Sigmoid colon (tissue), 7 donors: Measurements from ENCODE around the gene CDH1. TPM values are rescaled to one million over a fixed set of nuclear protein-coding genes. Genes with fewer than 3 reads are reported as not detected.

Source experiments
- DNase-seq: peaks from one replicate; pipeline ENCODE4 v3.0.0-alpha.2; 2019
- H3K27ac ChIP-seq, 4 donors: fragments of 200-600 bp; sonication (generic); one replicate each; pipeline ENCODE4 v1.5.1; 2016 to 2019; ENCODE audit warnings: mild to moderate bottlenecking in 1 of 4
- H3K27me3 ChIP-seq, 3 donors: fragments of 200-600 bp; sonication (generic); one replicate each; pipeline ENCODE4 v1.5.1; 2019; ENCODE audit warnings: mild to moderate bottlenecking in 1 of 3
- H3K36me3 ChIP-seq, 4 donors: fragments of 200-600 bp; sonication (generic); one replicate each; pipeline ENCODE4 v1.5.1; 2016 to 2019
- H3K4me1 ChIP-seq, 4 donors: fragments of 200-600 bp; sonication (generic); one replicate each; pipeline ENCODE4 v1.5.1; 2017 to 2019
- H3K4me3 ChIP-seq, 4 donors: fragments of 200-600 bp; sonication (generic); one replicate each; pipeline ENCODE4 v1.5.1; 2017 to 2019; ENCODE audit warnings: mild to moderate bottlenecking in 2 of 4, moderate library complexity in 1 of 4
- H3K9me3 ChIP-seq, 4 donors: fragments of 200-600 bp in 3 of 4; sonication (generic) in 3 of 4; one replicate each; pipeline versions ENCODE4 v1.5.1 to v1.6.1; 2013 to 2019
- CTCF ChIP-seq, 4 experiments: fragments of 450-650 bp in 3 of 4; fragments of 200-600 bp in 1 of 4; IDR thresholded peaks; one replicate each; pipeline ENCODE4 v1.5.1; 2016 to 2019; ENCODE audit warnings: antibody characterized with exemption in 4 of 4, mild to moderate bottlenecking in 3 of 4, moderate library complexity in 2 of 4
- EP300 ChIP-seq, 4 donors: sonication (generic); formaldehyde crosslinking; IDR thresholded peaks; one replicate each; pipeline ENCODE4 v1.6.1; 2017; ENCODE audit warnings: antibody characterized with exemption in 4 of 4
- POLR2A ChIP-seq, 2 donors: fragments of 450-650 bp; IDR thresholded peaks; one replicate each; pipeline ENCODE4 v1.6.1; 2016; ENCODE audit warnings: antibody characterized with exemption in 2 of 2, mild to moderate bottlenecking in 2 of 2, moderate library complexity in 2 of 2
- POLR2AphosphoS5 ChIP-seq, 4 donors: sonication (generic); formaldehyde crosslinking; IDR thresholded peaks; one replicate each; pipeline ENCODE4 v1.6.1; 2017; ENCODE audit warnings: antibody characterized with exemption in 4 of 4
- WGBS, 2 donors: extraction: QIAGEN DNeasy Blood & Tissue Kit; methylation state at CpG; one replicate each; pipeline ENCODE4 v1.1.7; 2013; 5-methylcytosine and 5-hydroxymethylcytosine counted together
- intact Hi-C: fragments of 100-400 bp; cut with DNase I; formaldehyde crosslinking; loops from one replicate; pipeline ENCODE4 v1.15.1; 2023
- polyA plus RNA-seq, 3 donors: library from polyadenylated mRNA; stranded (reverse); fragments of 200-250 nt; gene quantifications; one replicate each; pipeline ENCODE4 v1.2.3, GENCODE V29; 2013
- total RNA-seq, 4 donors: library from RNA; depleted of rRNA; stranded (reverse); fragments of >200 nt; gene quantifications; one replicate each; pipeline ENCODE4 v1.1.0, GENCODE V29; 2016
- donor health status: healthy with polysubstance abuse.
- donor health status: Bipolar disorder and iron deficiency.
- donor health status: healthy.

The CDH1 gene
- total and polyA plus RNA-seq, 7 donors = 0.14 to 163 (median 15.4) TPM; not detected in 1

GRCh38 chr16:68772871-68773270 is 35.8 kb downstream of the CDH1 start:
- Histone ChIP-seq H3K36me3 (no peaks in the 10 kb centered on the region), H3K9me3 (no peaks in the 10 kb centered on the region), H3K4me3 (no peak overlapping the region), H3K27ac (no peak overlapping the region), H3K4me1 (no peaks in the 10 kb centered on the region), H3K27me3 (no peaks in the 10 kb centered on the region)
- intact Hi-C loops = no loop called here
- TF ChIP-seq CTCF (IDR thresholded peaks at IDR 0.05) (no peak), EP300 (IDR thresholded peaks at IDR 0.05) (no peak), POLR2AphosphoS5 (IDR thresholded peaks at IDR 0.05) (no peak), POLR2A (IDR thresholded peaks at IDR 0.05) (no peak)
- 95 to 97% methylated on average over 2 of the region's 2 CpGs for WGBS, 2 donors
- DNase-seq = no peak

GRCh38 chr16:68774982-68775634 is 38.0 kb downstream of the CDH1 start:
- H3K9me3 ChIP-seq = no peaks in the 10 kb centered on the region
- no peaks in the 10 kb centered on the region for H3K4me1 ChIP-seq
- H3K27me3 ChIP-seq = no peaks in the 10 kb centered on the region
- H3K27ac ChIP-seq = no peak overlapping the region
- TF ChIP-seq POLR2AphosphoS5 (IDR thresholded peaks at IDR 0.05) = no peak
- H3K4me3 ChIP-seq = no peak overlapping the region
- intact Hi-C loops = no loop called here
- no peak for DNase-seq
- H3K36me3 ChIP-seq = no peaks in the 10 kb centered on the region
- 75 to 83% methylated on average over 7 of the region's 7 CpGs for WGBS, 2 donors

GRCh38 chr16:68776821-68777485 is 39.9 kb downstream of the CDH1 start:
- TF ChIP-seq POLR2A (IDR thresholded peaks at IDR 0.05) (no peak), EP300 (IDR thresholded peaks at IDR 0.05) (no peak), CTCF (IDR thresholded peaks at IDR 0.05) (no peak), POLR2AphosphoS5 (IDR thresholded peaks at IDR 0.05) (no peak)
- H3K27ac ChIP-seq = no peak overlapping the region
- no peak for DNase-seq
- 63 to 86% methylated on average over 6 of the region's 6 CpGs for WGBS, 2 donors
- H3K27me3 ChIP-seq = no peaks in the 10 kb centered on the region
- intact Hi-C loops = no loop called here
- H3K36me3 ChIP-seq = no peaks in the 10 kb centered on the region
- no peak overlapping the region for H3K4me3 ChIP-seq
- no peaks in the 10 kb centered on the region for H3K4me1 ChIP-seq
- H3K9me3 ChIP-seq = no peaks in the 10 kb centered on the region

- 32 to 47% methylated on average over 6 of the region's 6 CpGs for WGBS, 2 donors
- Histone ChIP-seq H3K4me1 (no peaks in the 10 kb centered on the region), H3K27ac (no peak overlapping the region), H3K27me3 (no peaks in the 10 kb centered on the region), H3K4me3 (no peak overlapping the region), H3K9me3 (no peaks in the 10 kb centered on the region), H3K36me3 (no peaks in the 10 kb centered on the region)
- TF ChIP-seq EP300 (IDR thresholded peaks at IDR 0.05) (no peak), POLR2AphosphoS5 (IDR thresholded peaks at IDR 0.05) (no peak), POLR2A (IDR thresholded peaks at IDR 0.05) (no peak), CTCF (IDR thresholded peaks at IDR 0.05) (no peak)
- intact Hi-C loops = no loop called here
- no peak for DNase-seq
Measured at GRCh38 chr16:68778551-68779231, 41.6 kb downstream of the CDH1 start.

DNA sequence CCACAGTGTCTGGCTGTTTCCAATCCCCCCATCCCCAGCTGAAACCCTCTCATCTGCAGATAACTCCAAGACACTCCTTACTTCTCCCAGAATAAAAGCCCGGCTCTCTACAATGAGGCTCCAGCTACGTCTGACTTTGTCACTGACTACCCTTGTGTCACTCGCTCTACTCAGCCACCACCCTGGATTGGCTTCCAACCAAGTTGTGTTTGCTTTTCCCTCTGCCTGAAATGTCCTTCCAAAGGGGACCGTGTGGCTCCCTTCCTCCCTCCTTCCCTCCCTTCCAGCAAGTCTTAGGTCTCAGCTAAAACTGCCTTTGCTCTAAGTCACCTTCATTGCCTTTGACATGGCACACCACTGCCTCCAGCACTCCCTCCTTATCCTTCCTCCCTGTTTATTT is 42.8 kb downstream of the CDH1 start:
- Histone ChIP-seq H3K4me1 (no peaks in the 10 kb centered on the region), H3K9me3 (no peaks in the 10 kb centered on the region), H3K4me3 (no peak overlapping the region), H3K27ac (no peak overlapping the region), H3K36me3 (no peaks in the 10 kb centered on the region), H3K27me3 (no peaks in the 10 kb centered on the region)
- 25 to 69% methylated on average over 4 of the region's 4 CpGs for WGBS, 2 donors
- no peak for DNase-seq
- intact Hi-C loops = no loop called here
- TF ChIP-seq POLR2A (IDR thresholded peaks at IDR 0.05) (no peak), POLR2AphosphoS5 (IDR thresholded peaks at IDR 0.05) (no peak), CTCF (IDR thresholded peaks at IDR 0.05) (no peak), EP300 (IDR thresholded peaks at IDR 0.05) (no peak)
